Liver (tissue), 9 donors: ENCODE results near the gene ANXA10. TPM values are rescaled to one million over a fixed set of nuclear protein-coding genes. Genes with fewer than 3 reads are reported as not detected.

ENCODE experiments used
- DNase-seq: peaks from one replicate; pipeline ENCODE4 v3.0.0-alpha.2; 2017; ENCODE audit warnings: low spot score
- H3K27ac ChIP-seq, 2 donors: one replicate each; pipeline ENCODE4 v1.7.0; 2013; ENCODE audit warnings: inconsistent platforms in 2 of 2, low read length in 2 of 2, control low read depth in 1 of 2, low read depth in 1 of 2, mild to moderate bottlenecking in 1 of 2
- H3K27me3 ChIP-seq, 4 donors: one replicate each; pipeline versions ENCODE4 v1.6.1 to v1.7.0; 2013; ENCODE audit warnings: low read length in 3 of 4, inconsistent platforms in 1 of 4, mild to moderate bottlenecking in 1 of 4, moderate library complexity in 1 of 4; ENCODE audit not compliant: control insufficient read depth in 4 of 4, insufficient read depth in 4 of 4
- H3K36me3 ChIP-seq, 4 donors: one replicate each; pipeline versions ENCODE4 v1.6.1 to v1.7.0; 2013; ENCODE audit warnings: low read length in 3 of 4, mild to moderate bottlenecking in 3 of 4, low read depth in 1 of 4, moderate library complexity in 1 of 4; ENCODE audit not compliant: control insufficient read depth in 4 of 4, insufficient read depth in 3 of 4
- H3K4me1 ChIP-seq, 4 donors: one replicate each; pipeline versions ENCODE4 v1.6.1 to v1.7.0; 2013; ENCODE audit warnings: low read length in 3 of 4, mild to moderate bottlenecking in 3 of 4, moderate library complexity in 1 of 4; ENCODE audit not compliant: control insufficient read depth in 4 of 4, insufficient read depth in 4 of 4
- H3K4me3 ChIP-seq, 3 donors: one replicate each; pipeline versions ENCODE4 v1.6.1 to v1.7.0; 2013; ENCODE audit warnings: low read length in 3 of 3, control low read depth in 1 of 3, low read depth in 1 of 3, mild to moderate bottlenecking in 1 of 3
- H3K9ac ChIP-seq, 2 donors: one replicate each; pipeline ENCODE4 v1.7.0; 2013; ENCODE audit warnings: low read length in 2 of 2, mild to moderate bottlenecking in 2 of 2, moderate library complexity in 2 of 2, control low read depth in 1 of 2, low read depth in 1 of 2
- H3K9me3 ChIP-seq, 4 donors: one replicate each; pipeline versions ENCODE4 v1.6.1 to v1.7.0; 2013; ENCODE audit warnings: low read length in 3 of 4; ENCODE audit not compliant: control insufficient read depth in 4 of 4
- EGR1 ChIP-seq, 2 donors: IDR thresholded peaks; 2 replicates each; pipeline ENCODE4 v1.6.1; 2016 to 2018; ENCODE audit warnings: antibody characterized with exemption in 2 of 2, low read depth in 2 of 2
- FOXA1 ChIP-seq: IDR thresholded peaks from 2 replicates; pipeline ENCODE4 v1.6.1; 2016; ENCODE audit warnings: antibody characterized with exemption
- FOXA2 ChIP-seq: IDR thresholded peaks from 2 replicates; pipeline ENCODE4 v1.6.1; 2016; ENCODE audit warnings: antibody characterized with exemption
- GABPA ChIP-seq, 2 donors: IDR thresholded peaks in 1 of 2; conservative IDR thresholded peaks in 1 of 2; 2 replicates each; pipeline ENCODE4 v1.6.1; 2016; ENCODE audit warnings: antibody characterized with exemption in 2 of 2, mild to moderate bottlenecking in 1 of 2, moderate library complexity in 1 of 2
- HNF4A ChIP-seq, 2 donors: conservative IDR thresholded peaks; 2 replicates each; pipeline ENCODE4 v1.6.1; 2016; ENCODE audit warnings: antibody characterized with exemption in 2 of 2, mild to moderate bottlenecking in 2 of 2
- HNF4G ChIP-seq: IDR thresholded peaks from 2 replicates; pipeline ENCODE4 v1.6.1; 2016; ENCODE audit warnings: antibody characterized with exemption
- JUND ChIP-seq, 2 donors: IDR thresholded peaks; 2 replicates each; pipeline ENCODE4 v1.6.1; 2016; ENCODE audit warnings: antibody characterized with exemption in 2 of 2
- NR2F2 ChIP-seq: IDR thresholded peaks from 2 replicates; pipeline ENCODE4 v1.6.1; 2016; ENCODE audit warnings: antibody characterized with exemption
- RAD21 ChIP-seq, 2 donors: IDR thresholded peaks; 2 replicates each; pipeline ENCODE4 v1.6.1; 2016; ENCODE audit warnings: antibody characterized with exemption in 2 of 2, mild to moderate bottlenecking in 2 of 2
- RXRA ChIP-seq, 2 donors: IDR thresholded peaks; 2 replicates each; pipeline ENCODE4 v1.6.1; 2017 to 2018; ENCODE audit warnings: antibody characterized with exemption in 2 of 2, mild to moderate bottlenecking in 1 of 2
- SP1 ChIP-seq: IDR thresholded peaks from 2 replicates; pipeline ENCODE4 v1.6.1; 2018; ENCODE audit warnings: antibody characterized with exemption, mild to moderate bottlenecking
- TAF1 ChIP-seq: conservative IDR thresholded peaks from 2 replicates; pipeline ENCODE4 v1.6.1; 2016; ENCODE audit warnings: antibody characterized with exemption, mild to moderate bottlenecking
- YY1 ChIP-seq: IDR thresholded peaks from 2 replicates; pipeline ENCODE4 v1.6.1; 2016; ENCODE audit warnings: antibody characterized with exemption, mild to moderate bottlenecking
- WGBS: extraction: QIAGEN DNeasy Blood & Tissue Kit; methylation state at CpG from one replicate; pipeline ENCODE4 v1.1.7; 2013; 5-methylcytosine and 5-hydroxymethylcytosine counted together
- polyA plus RNA-seq, 2 donors: library from polyadenylated mRNA; stranded (reverse) in 1 of 2; unstranded in 1 of 2; fragments of 200-250 nt in 1 of 2; fragments of >200 nt in 1 of 2; fragmentation: Nextera tagmentation in 1 of 2; extraction: Ambion mirVana in 1 of 2; gene quantifications; one replicate each; pipeline versions ENCODE4 v1.2.1 to v1.2.3, GENCODE V29; 2013 to 2015
- total RNA-seq, 2 donors: library from RNA; depleted of rRNA; stranded (reverse); fragments of >200 nt; gene quantifications; one replicate each; pipeline ENCODE4 v1.2.3, GENCODE V29; 2014
- TF ChIP-seq, protein P1 (sequence below): fragments of 150-350 bp; IDR thresholded peaks from 2 replicates; pipeline ENCODE4 v1.5.1; 2017; ENCODE audit warnings: improper control_type of control experiment, low read depth, low read length; ENCODE audit not compliant: missing input control
- TF ChIP-seq, protein P2 (sequence below): IDR thresholded peaks from 2 replicates; pipeline ENCODE4 v1.6.1; 2016; ENCODE audit warnings: antibody characterized with exemption, mild to moderate bottlenecking
- TF ChIP-seq, protein P3 (sequence below): IDR thresholded peaks from 2 replicates; pipeline ENCODE4 v1.6.1; 2016; ENCODE audit warnings: antibody characterized with exemption
- TF ChIP-seq, protein P4 (sequence below): IDR thresholded peaks from 2 replicates; pipeline ENCODE4 v1.6.1; 2016; ENCODE audit warnings: antibody characterized with exemption
- TF ChIP-seq, protein P5 (sequence below): IDR thresholded peaks from 2 replicates; pipeline ENCODE4 v1.6.1; 2016; ENCODE audit warnings: antibody characterized with exemption
- donor health status: healthy.
- donor health status: healthy.
- donor health status: healthy.
- donor health status: healthy.
- donor health status: healthy.

The ANXA10 gene
- total and polyA plus RNA-seq, 4 donors = 6.3 to 45.4 (median 28.3) TPM

DNA sequence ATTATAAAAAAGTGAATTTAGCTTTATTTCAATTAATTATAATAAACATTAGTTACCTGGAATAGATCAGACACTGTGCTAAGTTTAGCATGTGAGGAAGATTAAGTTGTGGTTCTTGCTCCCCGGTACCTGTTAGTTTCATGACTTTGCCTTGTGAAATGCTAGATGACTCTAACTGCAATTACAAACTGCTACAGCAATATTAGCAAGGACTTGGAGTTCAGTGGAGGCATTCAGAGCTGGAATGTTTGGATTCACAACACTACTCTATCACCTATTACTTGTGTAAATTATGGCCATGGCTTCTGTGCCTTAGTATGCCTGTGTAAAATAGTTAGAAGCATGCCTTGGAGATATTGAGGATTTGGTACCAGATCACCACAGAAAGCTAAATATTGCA is 21.4 kb upstream of the ANXA10 start:
- Histone ChIP-seq H3K27ac (no peak overlapping the region), H3K9me3 (no peaks in the 10 kb centered on the region), H3K27me3 (peaks cover 0 to 2% (median 0%) of the 10 kb centered on the region in 4 donors), H3K4me3 (no peak overlapping the region), H3K4me1 (no peaks in the 10 kb centered on the region), H3K36me3 (no peaks in the 10 kb centered on the region), H3K9ac (no peak overlapping the region)
- 88% methylated on average over 1 of the region's 1 CpG for WGBS
- TF ChIP-seq EGR1 (IDR thresholded peaks at IDR 0.05; ENCODE audit: low read depth in 2 of 2) = no peak
- TF ChIP-seq, protein P1, sequence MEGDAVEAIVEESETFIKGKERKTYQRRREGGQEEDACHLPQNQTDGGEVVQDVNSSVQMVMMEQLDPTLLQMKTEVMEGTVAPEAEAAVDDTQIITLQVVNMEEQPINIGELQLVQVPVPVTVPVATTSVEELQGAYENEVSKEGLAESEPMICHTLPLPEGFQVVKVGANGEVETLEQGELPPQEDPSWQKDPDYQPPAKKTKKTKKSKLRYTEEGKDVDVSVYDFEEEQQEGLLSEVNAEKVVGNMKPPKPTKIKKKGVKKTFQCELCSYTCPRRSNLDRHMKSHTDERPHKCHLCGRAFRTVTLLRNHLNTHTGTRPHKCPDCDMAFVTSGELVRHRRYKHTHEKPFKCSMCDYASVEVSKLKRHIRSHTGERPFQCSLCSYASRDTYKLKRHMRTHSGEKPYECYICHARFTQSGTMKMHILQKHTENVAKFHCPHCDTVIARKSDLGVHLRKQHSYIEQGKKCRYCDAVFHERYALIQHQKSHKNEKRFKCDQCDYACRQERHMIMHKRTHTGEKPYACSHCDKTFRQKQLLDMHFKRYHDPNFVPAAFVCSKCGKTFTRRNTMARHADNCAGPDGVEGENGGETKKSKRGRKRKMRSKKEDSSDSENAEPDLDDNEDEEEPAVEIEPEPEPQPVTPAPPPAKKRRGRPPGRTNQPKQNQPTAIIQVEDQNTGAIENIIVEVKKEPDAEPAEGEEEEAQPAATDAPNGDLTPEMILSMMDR = no peak
- no peak for TF ChIP-seq NR2F2
- TF ChIP-seq FOXA1 = no peak
- DNase-seq = no peak

DNA sequence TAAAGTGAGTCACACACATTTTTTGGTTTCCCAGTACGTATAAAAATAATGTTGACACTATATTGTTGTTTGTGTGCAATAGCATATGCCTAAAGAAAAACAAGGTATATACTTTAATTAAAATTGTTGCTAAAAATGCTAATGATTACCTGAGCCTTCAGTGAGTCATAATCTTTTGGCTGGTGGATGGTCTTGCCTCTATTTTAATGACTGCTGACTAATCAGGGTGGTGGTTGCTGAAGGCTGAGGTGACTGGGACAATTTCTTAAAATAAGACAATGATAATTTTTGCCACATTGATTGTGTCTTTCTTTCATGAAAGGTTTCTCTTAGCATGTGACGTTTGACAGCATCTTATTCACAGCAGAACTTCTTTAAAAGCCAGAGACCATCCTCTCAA is 21.0 kb upstream of the ANXA10 start:
- WGBS = 56% methylated on average over 2 of the region's 2 CpGs
- TF ChIP-seq EGR1 (IDR thresholded peaks at IDR 0.05; ENCODE audit: low read depth in 2 of 2) = no peak
- Histone ChIP-seq H3K4me1 (no peaks in the 10 kb centered on the region), H3K9me3 (no peaks in the 10 kb centered on the region), H3K27me3 (no peaks in the 10 kb centered on the region), H3K9ac (no peak overlapping the region), H3K27ac (no peak overlapping the region), H3K36me3 (no peaks in the 10 kb centered on the region), H3K4me3 (no peak overlapping the region)
- no peak for DNase-seq

DNA sequence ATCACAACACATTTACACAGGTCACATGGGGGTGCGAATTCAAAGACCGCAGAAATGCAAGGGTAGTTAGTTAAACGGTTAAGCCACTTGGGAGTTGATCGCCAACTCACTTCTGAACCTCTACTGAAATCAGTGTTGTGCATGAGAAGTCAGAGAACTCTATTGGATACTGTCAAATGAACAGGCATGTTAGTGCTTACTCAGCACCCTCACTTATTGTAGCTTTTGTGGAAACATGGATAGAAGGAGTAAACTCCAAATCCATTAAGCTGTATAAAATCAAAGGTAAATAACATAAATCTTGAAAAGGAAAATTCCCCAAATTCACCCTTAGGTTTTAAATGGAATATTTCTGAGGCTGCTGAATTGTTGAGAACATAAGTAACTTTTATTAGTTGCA is 17.5 kb upstream of the ANXA10 start:
- no peaks in the 10 kb centered on the region for H3K36me3 ChIP-seq
- TF ChIP-seq, protein P1 = no peak
- TF ChIP-seq JUND (IDR thresholded peaks at IDR 0.05) = no peak
- TF ChIP-seq YY1 = no peak
- TF ChIP-seq, protein P2, sequence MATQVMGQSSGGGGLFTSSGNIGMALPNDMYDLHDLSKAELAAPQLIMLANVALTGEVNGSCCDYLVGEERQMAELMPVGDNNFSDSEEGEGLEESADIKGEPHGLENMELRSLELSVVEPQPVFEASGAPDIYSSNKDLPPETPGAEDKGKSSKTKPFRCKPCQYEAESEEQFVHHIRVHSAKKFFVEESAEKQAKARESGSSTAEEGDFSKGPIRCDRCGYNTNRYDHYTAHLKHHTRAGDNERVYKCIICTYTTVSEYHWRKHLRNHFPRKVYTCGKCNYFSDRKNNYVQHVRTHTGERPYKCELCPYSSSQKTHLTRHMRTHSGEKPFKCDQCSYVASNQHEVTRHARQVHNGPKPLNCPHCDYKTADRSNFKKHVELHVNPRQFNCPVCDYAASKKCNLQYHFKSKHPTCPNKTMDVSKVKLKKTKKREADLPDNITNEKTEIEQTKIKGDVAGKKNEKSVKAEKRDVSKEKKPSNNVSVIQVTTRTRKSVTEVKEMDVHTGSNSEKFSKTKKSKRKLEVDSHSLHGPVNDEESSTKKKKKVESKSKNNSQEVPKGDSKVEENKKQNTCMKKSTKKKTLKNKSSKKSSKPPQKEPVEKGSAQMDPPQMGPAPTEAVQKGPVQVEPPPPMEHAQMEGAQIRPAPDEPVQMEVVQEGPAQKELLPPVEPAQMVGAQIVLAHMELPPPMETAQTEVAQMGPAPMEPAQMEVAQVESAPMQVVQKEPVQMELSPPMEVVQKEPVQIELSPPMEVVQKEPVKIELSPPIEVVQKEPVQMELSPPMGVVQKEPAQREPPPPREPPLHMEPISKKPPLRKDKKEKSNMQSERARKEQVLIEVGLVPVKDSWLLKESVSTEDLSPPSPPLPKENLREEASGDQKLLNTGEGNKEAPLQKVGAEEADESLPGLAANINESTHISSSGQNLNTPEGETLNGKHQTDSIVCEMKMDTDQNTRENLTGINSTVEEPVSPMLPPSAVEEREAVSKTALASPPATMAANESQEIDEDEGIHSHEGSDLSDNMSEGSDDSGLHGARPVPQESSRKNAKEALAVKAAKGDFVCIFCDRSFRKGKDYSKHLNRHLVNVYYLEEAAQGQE = no peak
- TF ChIP-seq EGR1 (IDR thresholded peaks at IDR 0.05; ENCODE audit: low read depth in 2 of 2) = no peak
- no peak for TF ChIP-seq RAD21 (IDR thresholded peaks at IDR 0.05)
- TF ChIP-seq SP1 = no peak
- TF ChIP-seq, protein P3, sequence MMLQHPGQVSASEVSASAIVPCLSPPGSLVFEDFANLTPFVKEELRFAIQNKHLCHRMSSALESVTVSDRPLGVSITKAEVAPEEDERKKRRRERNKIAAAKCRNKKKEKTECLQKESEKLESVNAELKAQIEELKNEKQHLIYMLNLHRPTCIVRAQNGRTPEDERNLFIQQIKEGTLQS = no peak
- TF ChIP-seq, protein P4, sequence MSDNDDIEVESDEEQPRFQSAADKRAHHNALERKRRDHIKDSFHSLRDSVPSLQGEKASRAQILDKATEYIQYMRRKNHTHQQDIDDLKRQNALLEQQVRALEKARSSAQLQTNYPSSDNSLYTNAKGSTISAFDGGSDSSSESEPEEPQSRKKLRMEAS = no peak
- TF ChIP-seq GABPA (IDR thresholded peaks at IDR 0.05 in 1 of 2, conservative IDR thresholded peaks at IDR 0.05 in 1 of 2) = no peak
- TF ChIP-seq HNF4G = no peak
- TF ChIP-seq HNF4A (conservative IDR thresholded peaks at IDR 0.05) = no peak
- TF ChIP-seq FOXA1 = no peak
- TF ChIP-seq RXRA (IDR thresholded peaks at IDR 0.05) = no peak
- TF ChIP-seq, protein P5, sequence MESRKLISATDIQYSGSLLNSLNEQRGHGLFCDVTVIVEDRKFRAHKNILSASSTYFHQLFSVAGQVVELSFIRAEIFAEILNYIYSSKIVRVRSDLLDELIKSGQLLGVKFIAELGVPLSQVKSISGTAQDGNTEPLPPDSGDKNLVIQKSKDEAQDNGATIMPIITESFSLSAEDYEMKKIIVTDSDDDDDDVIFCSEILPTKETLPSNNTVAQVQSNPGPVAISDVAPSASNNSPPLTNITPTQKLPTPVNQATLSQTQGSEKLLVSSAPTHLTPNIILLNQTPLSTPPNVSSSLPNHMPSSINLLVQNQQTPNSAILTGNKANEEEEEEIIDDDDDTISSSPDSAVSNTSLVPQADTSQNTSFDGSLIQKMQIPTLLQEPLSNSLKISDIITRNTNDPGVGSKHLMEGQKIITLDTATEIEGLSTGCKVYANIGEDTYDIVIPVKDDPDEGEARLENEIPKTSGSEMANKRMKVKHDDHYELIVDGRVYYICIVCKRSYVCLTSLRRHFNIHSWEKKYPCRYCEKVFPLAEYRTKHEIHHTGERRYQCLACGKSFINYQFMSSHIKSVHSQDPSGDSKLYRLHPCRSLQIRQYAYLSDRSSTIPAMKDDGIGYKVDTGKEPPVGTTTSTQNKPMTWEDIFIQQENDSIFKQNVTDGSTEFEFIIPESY = no peak
- no peak for TF ChIP-seq FOXA2
- no peak for TF ChIP-seq TAF1
- no peak for TF ChIP-seq NR2F2
- no peaks in the 10 kb centered on the region for H3K9me3 ChIP-seq
- no peak overlapping the region for H3K27ac ChIP-seq
- no peaks in the 10 kb centered on the region for H3K4me1 ChIP-seq
- WGBS = 74% methylated on average over 4 of the region's 4 CpGs
- H3K4me3 ChIP-seq = no peak overlapping the region
- DNase-seq = no peak
- H3K27me3 ChIP-seq = no peaks in the 10 kb centered on the region
- H3K9ac ChIP-seq = no peak overlapping the region
